Measurements from ENCODE around the gene LAMA2. TPM values are rescaled to one million over a fixed set of nuclear protein-coding genes. Genes with fewer than 3 reads are reported as not detected.

The LAMA2 gene
- total RNA-seq, 2 experiments from 2014 or later = 0.69 to 1.5 TPM

DNA sequence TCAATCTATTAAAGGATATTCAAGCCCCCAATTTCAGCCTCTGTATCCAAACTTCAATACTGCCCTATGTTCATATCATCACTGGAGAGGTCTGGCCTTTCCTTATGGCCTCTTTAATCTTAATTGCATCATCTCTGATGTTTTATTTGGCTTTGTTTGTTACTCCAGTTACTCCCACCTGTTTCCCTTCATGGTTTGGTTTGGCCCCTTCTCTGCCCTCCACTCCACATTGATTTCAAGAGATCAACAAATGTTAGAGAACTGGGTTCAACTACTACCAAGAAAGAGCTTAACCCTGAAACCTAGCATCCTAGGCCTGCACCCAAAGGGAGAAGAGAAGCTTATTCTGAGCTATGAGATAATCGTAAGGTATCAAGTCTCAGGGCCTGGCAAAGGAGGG is 221.6 kb downstream of the LAMA2 start:
- no peaks in the 10 kb centered on the region for H3K36me3 Mint-ChIP-seq (ENCODE audit: low read depth)
- H3K9me3 Mint-ChIP-seq = no peaks in the 10 kb centered on the region
- DNase-seq (no peak), ATAC-seq (no peak)
- H3K27me3 Mint-ChIP-seq = peaks cover 8% of the 10 kb centered on the region
- no peak for TF ChIP-seq CTCF (IDR thresholded peaks at IDR 0.05)
- intact Hi-C loops (cut with micrococcal nuclease) = no loop called here
- H3K4me3 Mint-ChIP-seq = no peak overlapping the region
- POLR2A ChIA-PET = interaction anchor here (0.9 kb wide), 1 partner anchor 10 kb away, joined by 3 read pairs; no protein-coding TSS in a partner anchor
- H3K4me1 Mint-ChIP-seq (ENCODE audit: low read depth) = no peaks in the 10 kb centered on the region
- CTCF ChIA-PET = no interaction called here
- no peak overlapping the region for H3K27ac Mint-ChIP-seq

DNA sequence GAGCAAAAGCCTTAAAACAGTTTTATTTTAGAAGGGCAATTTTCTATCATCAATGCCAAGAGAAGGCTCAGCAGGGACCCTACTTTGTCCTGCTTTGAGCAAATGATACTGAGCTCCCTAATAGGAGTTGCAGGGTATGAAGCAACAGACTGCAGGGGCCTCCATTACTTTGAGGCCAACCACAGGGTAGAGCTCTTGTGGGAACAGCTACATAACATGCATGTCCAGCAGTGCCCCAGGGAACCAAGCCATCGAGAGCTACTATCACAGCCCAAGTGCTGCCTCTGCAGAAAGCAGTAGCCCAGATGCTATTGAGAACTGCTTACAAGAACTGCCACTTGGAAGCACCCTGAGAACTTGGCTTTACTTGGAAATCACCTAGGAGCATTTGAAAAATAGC is 222.1 kb downstream of the LAMA2 start:
- Mint-ChIP-seq H3K4me3 (no peak overlapping the region), H3K27ac (no peak overlapping the region), H3K27me3 (peaks cover 8% of the 10 kb centered on the region), H3K4me1 (ENCODE audit: low read depth) (no peaks in the 10 kb centered on the region), H3K36me3 (ENCODE audit: low read depth) (no peaks in the 10 kb centered on the region), H3K9me3 (no peaks in the 10 kb centered on the region)
- ATAC-seq = no peak
- no peak for DNase-seq
- no peak for TF ChIP-seq CTCF (IDR thresholded peaks at IDR 0.05)
- intact Hi-C loops (cut with micrococcal nuclease) = no loop called here
- ChIA-PET POLR2A (interaction anchor here (0.9 kb wide), 1 partner anchor 10 kb away, joined by 3 read pairs; no protein-coding TSS in a partner anchor), CTCF (interaction anchor here (0.6 kb wide), 1 partner anchor 125 kb away, joined by 3 read pairs; no protein-coding TSS in a partner anchor)

GRCh38 chr6:129105793-129106192 is 222.9 kb downstream of the LAMA2 start:
- H3K9me3 Mint-ChIP-seq = no peaks in the 10 kb centered on the region
- no peak for ATAC-seq
- H3K27ac Mint-ChIP-seq = no peak overlapping the region
- no peak for TF ChIP-seq CTCF (IDR thresholded peaks at IDR 0.05)
- POLR2A ChIA-PET = no interaction called here
- H3K4me1 Mint-ChIP-seq (ENCODE audit: low read depth) = no peaks in the 10 kb centered on the region
- no peak overlapping the region for H3K4me3 Mint-ChIP-seq
- CTCF ChIA-PET = no interaction called here
- H3K27me3 Mint-ChIP-seq = peaks cover 8% of the 10 kb centered on the region
- intact Hi-C loops (cut with micrococcal nuclease) = no loop called here
- no peak for DNase-seq
- no peaks in the 10 kb centered on the region for H3K36me3 Mint-ChIP-seq (ENCODE audit: low read depth)

GRCh38 chr6:129108337-129108736 is 225.4 kb downstream of the LAMA2 start:
- Mint-ChIP-seq H3K4me1 (ENCODE audit: low read depth) (no peaks in the 10 kb centered on the region), H3K36me3 (ENCODE audit: low read depth) (no peaks in the 10 kb centered on the region), H3K27ac (no peak overlapping the region), H3K9me3 (no peaks in the 10 kb centered on the region), H3K4me3 (no peak overlapping the region), H3K27me3 (peaks cover 10% of the 10 kb centered on the region)
- ATAC-seq (no peak), DNase-seq (no peak)
- no peak for TF ChIP-seq CTCF (IDR thresholded peaks at IDR 0.05)
- ChIA-PET CTCF (interaction anchor here (0.7 to 1.6 kb wide), 2 partner anchors 14 to 533 kb away, joined by 3 to 5 read pairs; no protein-coding TSS in a partner anchor), POLR2A (no interaction called here)
- intact Hi-C loops (cut with micrococcal nuclease) = no loop called here

DNA sequence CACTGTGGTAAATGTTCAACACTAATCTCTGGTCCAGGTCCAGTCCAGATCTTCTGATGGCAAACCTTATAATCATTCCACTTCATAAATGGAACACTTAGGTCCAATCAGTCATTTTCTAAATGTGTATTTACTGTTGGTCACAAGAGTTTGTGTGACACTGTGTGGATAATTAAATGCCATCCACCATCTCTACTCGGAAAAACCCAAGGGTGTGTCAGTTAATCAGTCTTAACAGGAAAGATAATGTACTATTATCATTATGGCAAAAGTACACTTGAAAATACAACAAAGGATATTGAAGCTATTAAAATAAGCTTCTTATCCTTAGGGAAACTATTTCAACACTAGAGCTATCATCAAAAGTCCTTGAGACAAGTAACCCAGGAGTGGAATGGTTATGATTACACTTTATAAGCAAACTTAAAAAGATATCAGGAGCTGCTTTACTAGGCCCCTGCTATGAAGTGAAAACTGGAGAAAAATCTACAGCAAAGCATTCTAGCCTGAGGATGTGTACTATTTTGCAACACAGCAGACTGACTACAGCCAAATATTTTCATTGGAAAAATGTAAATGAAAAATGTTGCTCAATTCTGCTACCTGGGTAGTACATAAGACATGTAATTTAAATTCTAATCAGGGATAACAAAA is 227.9 kb downstream of the LAMA2 start:
- no peak overlapping the region for H3K27ac Mint-ChIP-seq
- no peaks in the 10 kb centered on the region for H3K4me1 Mint-ChIP-seq (ENCODE audit: low read depth)
- no peaks in the 10 kb centered on the region for H3K36me3 Mint-ChIP-seq (ENCODE audit: low read depth)
- ChIA-PET CTCF (no interaction called here), POLR2A (no interaction called here)
- H3K27me3 Mint-ChIP-seq = peaks cover 6% of the 10 kb centered on the region
- ATAC-seq (no peak), DNase-seq (no peak)
- H3K9me3 Mint-ChIP-seq = no peaks in the 10 kb centered on the region
- TF ChIP-seq CTCF (IDR thresholded peaks at IDR 0.05) = no peak
- H3K4me3 Mint-ChIP-seq = no peak overlapping the region
- intact Hi-C loops (cut with micrococcal nuclease) = no loop called here

Data from activated CD8-positive, alpha-beta T cell treated with anti-CD3 and anti-CD28 coated beads for 36 hours (primary cell).